MCF 10A (cell line): ENCODE data around the gene STOML1. TPM values are rescaled to one million over a fixed set of nuclear protein-coding genes. Genes with fewer than 3 reads are reported as not detected.
A peak's percentile ranks its signal among the peaks of the same experiment; 100 is the strongest.

Experiments
- BruUV-seq: library from RNA; stranded (reverse); fragments of 400-500 nt; replicated peaks from 2 replicates; lab custom pipeline; 2021; lab: Mats Ljungman, UMichigan
- CTCF ChIA-PET: fragments of 300-600 bp; sonication (Branson Sonifier 250); formaldehyde crosslinking; extraction: SDS; loops from one replicate; lab custom pipeline; 2021; ENCODE audit warnings: antibody characterized with exemption, inconsistent platforms; lab: Yijun Ruan, JAX
- POLR2A ChIA-PET: fragments of 300-600, 350-650 bp; sonication (Branson Sonifier 250); formaldehyde crosslinking; extraction: SDS; loops from one replicate; lab custom pipeline; 2020; ENCODE audit warnings: antibody characterized with exemption, inconsistent platforms; lab: Yijun Ruan, JAX
- DNase-seq: peaks from one replicate; pipeline ENCODE4 v3.0.0-alpha.2; 2018; ENCODE audit not compliant: unreplicated experiment
- H3K27ac Mint-ChIP-seq: one replicate; pipeline ENCODE4 v1.8.0; 2022; ENCODE audit warnings: mild to moderate bottlenecking, low read depth, mixed read lengths; ENCODE audit not compliant: unreplicated experiment
- H3K27me3 Mint-ChIP-seq: one replicate; pipeline ENCODE4 v1.8.0; 2022; ENCODE audit warnings: mixed read lengths; ENCODE audit not compliant: insufficient read depth, unreplicated experiment
- H3K36me3 Mint-ChIP-seq: one replicate; pipeline ENCODE4 v1.8.0; 2022; ENCODE audit warnings: mild to moderate bottlenecking, moderate library complexity, mixed read lengths; ENCODE audit not compliant: insufficient read depth, unreplicated experiment
- H3K4me1 Mint-ChIP-seq: one replicate; pipeline ENCODE4 v1.8.0; 2022; ENCODE audit warnings: mixed read lengths; ENCODE audit not compliant: insufficient read depth, unreplicated experiment
- H3K4me3 Mint-ChIP-seq: one replicate; pipeline ENCODE4 v1.8.0; 2022; ENCODE audit warnings: mild to moderate bottlenecking, moderate library complexity, mixed read lengths; ENCODE audit not compliant: unreplicated experiment
- H3K9me3 Mint-ChIP-seq: one replicate; pipeline ENCODE4 v1.8.0; 2022; ENCODE audit warnings: mixed read lengths; ENCODE audit not compliant: unreplicated experiment
- intact Hi-C: fragments of 100-400 bp; cut with micrococcal nuclease; formaldehyde crosslinking; loops from 2 replicates; pipeline ENCODE4 v1.14.1; 2022
- total RNA-seq: library from RNA; stranded (reverse); gene quantifications from 2 replicates; pipeline ENCODE4 v1.2.3, GENCODE V29; 2022
- TF ChIP-seq, protein P1 (sequence below): fragments of 200-600 bp; IDR thresholded peaks from one replicate; pipeline ENCODE4 v1.8.0; 2022; ENCODE audit warnings: antibody characterized with exemption, mild to moderate bottlenecking; ENCODE audit not compliant: unreplicated experiment

The STOML1 gene
- total RNA-seq, 1 experiment from 2014 or later = 17.6 TPM

DNA sequence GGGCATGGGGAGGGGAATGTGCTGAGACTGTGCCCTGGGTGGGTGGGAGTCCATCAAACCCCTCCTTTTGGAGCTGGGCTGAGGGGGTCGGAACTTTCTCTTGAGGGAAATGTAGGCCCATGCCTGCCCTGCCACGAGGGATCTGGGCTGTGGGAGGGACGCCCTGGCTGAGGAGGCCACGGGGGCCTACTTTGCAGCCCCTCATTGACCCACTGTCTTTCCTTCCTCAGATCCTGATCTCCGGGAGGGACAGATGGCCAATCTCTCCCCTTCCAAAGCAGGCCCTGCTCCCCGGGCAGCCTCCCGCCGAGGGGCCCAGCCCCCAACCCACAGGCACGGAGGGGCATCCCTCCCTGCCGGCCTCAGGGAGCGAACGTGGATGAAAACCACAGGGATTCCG lies 40.5 kb downstream of the STOML1 start:
- POLR2A ChIA-PET = no interaction called here
- no peaks in the 10 kb centered on the region for H3K9me3 Mint-ChIP-seq
- H3K27me3 Mint-ChIP-seq = no peaks in the 10 kb centered on the region
- H3K27ac Mint-ChIP-seq = no peak overlapping the region
- intact Hi-C loops = loop anchor here (1.0 kb wide), 1 partner anchor 13 kb away; no protein-coding TSS in a partner anchor
- H3K4me1 Mint-ChIP-seq = peaks cover 12% of the 10 kb centered on the region
- TF ChIP-seq, protein P1, sequence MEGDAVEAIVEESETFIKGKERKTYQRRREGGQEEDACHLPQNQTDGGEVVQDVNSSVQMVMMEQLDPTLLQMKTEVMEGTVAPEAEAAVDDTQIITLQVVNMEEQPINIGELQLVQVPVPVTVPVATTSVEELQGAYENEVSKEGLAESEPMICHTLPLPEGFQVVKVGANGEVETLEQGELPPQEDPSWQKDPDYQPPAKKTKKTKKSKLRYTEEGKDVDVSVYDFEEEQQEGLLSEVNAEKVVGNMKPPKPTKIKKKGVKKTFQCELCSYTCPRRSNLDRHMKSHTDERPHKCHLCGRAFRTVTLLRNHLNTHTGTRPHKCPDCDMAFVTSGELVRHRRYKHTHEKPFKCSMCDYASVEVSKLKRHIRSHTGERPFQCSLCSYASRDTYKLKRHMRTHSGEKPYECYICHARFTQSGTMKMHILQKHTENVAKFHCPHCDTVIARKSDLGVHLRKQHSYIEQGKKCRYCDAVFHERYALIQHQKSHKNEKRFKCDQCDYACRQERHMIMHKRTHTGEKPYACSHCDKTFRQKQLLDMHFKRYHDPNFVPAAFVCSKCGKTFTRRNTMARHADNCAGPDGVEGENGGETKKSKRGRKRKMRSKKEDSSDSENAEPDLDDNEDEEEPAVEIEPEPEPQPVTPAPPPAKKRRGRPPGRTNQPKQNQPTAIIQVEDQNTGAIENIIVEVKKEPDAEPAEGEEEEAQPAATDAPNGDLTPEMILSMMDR = no peak
- H3K36me3 Mint-ChIP-seq = peaks cover 5% of the 10 kb centered on the region
- DNase-seq = no peak
- H3K4me3 Mint-ChIP-seq = no peak overlapping the region
- no TSS peak for BruUV-seq
- CTCF ChIA-PET = interaction anchor here (0.6 to 1.0 kb wide), 4 partner anchors 16 to 510 kb away, joined by 3 to 5 read pairs (median 3); no protein-coding TSS in a partner anchor

DNA sequence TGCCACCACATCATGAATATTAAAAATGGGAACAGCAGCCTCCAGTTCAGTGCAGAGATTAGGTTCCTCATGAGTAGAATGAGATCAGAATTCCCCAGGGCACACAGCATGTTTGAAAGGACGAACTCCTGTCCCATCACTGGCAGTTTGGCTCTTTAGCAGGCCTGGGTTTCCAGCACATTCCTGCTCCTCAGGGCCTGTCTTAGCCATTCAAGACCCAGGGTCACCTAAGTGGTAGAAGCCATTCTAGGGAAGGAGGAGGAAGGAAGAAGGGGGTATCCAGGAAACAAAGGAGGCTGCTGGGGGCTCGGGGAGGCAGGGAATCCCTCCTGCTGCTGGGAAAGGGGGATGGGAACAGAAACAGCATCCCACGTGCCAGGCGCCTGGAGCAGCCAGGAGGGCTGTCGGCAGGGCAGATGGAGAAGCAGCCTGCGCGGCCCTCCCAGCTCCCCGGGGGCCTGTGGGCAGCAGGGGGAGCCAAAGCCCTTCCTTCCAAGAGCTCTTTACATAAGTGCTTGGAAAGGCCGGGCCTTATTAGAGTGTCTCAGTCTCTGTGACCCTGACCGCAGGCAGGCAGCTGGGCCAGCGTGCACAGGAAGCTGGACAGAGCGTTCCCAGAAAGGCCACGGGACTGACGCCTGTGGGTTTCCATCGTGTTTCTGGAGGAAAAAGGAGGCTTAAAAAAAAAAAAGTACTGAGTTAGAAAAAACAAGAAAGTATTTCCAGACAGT lies 41.1 kb downstream of the STOML1 start:
- Mint-ChIP-seq H3K36me3 (peaks cover 5% of the 10 kb centered on the region), H3K9me3 (no peaks in the 10 kb centered on the region), H3K4me3 (no peak overlapping the region), H3K27ac (no peak overlapping the region), H3K27me3 (no peaks in the 10 kb centered on the region), H3K4me1 (peaks cover 6% of the 10 kb centered on the region)
- ChIA-PET CTCF (interaction anchor here (0.5 to 0.6 kb wide), 3 partner anchors 344 to 511 kb away, joined by 3 to 5 read pairs (median 3); no protein-coding TSS in a partner anchor), POLR2A (no interaction called here)
- TF ChIP-seq, protein P1 = peak; percentile 36
- peak; percentile 78 for DNase-seq
- no TSS peak for BruUV-seq
- intact Hi-C loops = loop anchor here (1.0 kb wide), 1 partner anchor 13 kb away; no protein-coding TSS in a partner anchor

DNA sequence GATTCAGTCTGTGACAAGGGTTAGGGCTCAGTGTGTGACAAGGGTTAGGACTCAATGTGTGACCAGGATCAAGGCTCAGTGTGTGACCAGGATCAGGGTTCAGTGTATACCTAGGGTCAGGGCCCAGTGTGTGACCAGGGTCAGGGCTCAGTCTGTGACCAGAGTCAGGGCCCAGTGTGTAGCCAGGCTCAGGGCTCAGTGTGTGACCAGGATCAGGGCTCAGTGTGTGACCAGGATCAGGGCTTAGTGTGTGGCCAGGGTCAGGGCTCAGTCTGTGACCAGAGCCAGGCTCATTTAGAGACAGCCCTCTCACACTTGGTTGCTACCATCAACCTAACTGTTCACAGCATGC lies 41.6 kb downstream of the STOML1 start:
- no peak overlapping the region for H3K4me3 Mint-ChIP-seq
- POLR2A ChIA-PET = no interaction called here
- BruUV-seq = no TSS peak

DNA sequence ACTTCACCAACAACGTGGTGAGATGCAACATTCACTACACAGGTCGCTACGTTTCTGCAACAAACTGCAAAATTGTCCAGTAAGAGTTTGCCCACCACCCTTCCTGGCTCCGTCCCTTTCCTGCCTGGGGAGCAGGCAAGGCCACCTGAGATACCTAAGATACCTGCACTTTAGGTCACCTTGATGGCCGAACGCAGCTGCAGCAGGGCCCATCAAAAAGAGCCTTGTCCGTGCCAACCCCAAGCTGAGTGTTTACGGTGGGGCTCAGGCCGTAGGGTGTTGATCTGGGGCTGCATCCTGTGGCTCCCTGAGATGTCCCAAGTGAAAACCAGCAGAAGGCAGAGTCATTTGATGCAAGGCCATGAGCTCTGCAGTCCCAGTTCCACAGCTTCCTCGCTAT lies 42.6 kb downstream of the STOML1 start:
- Mint-ChIP-seq H3K4me1 (peaks cover 5% of the 10 kb centered on the region), H3K36me3 (peaks cover 5% of the 10 kb centered on the region), H3K4me3 (no peak overlapping the region), H3K9me3 (no peaks in the 10 kb centered on the region), H3K27me3 (no peaks in the 10 kb centered on the region), H3K27ac (no peak overlapping the region)
- no TSS peak for BruUV-seq
- TF ChIP-seq, protein P1 = no peak
- no peak for DNase-seq
- POLR2A ChIA-PET = no interaction called here
- intact Hi-C loops = no loop called here
- CTCF ChIA-PET = interaction anchor here (1.4 to 1.5 kb wide), 2 partner anchors 12 to 15 kb away, joined by 4 to 6 read pairs; no protein-coding TSS in a partner anchor

More for the DNA sequence above, 41.6 kb downstream of the STOML1 start:
- CTCF ChIA-PET = interaction anchor here (0.5 to 1.5 kb wide), 3 partner anchors 13 to 424 kb away, joined by 3 to 6 read pairs (median 4); no protein-coding TSS in a partner anchor
- no peaks in the 10 kb centered on the region for H3K27me3 Mint-ChIP-seq
- intact Hi-C loops = no loop called here
- peaks cover 5% of the 10 kb centered on the region for H3K36me3 Mint-ChIP-seq
- H3K9me3 Mint-ChIP-seq = no peaks in the 10 kb centered on the region
- H3K27ac Mint-ChIP-seq = no peak overlapping the region
- DNase-seq = no peak
- peaks cover 5% of the 10 kb centered on the region for H3K4me1 Mint-ChIP-seq
- TF ChIP-seq, protein P1 = no peak
